WTC11 (cell line): ENCODE measurements around the gene NEO1. TPM values are rescaled to one million over a fixed set of nuclear protein-coding genes. Genes with fewer than 3 reads are reported as not detected.

Source experiments
- ATAC-seq: fragments of 200-7000 bp; cut with Tn5 transposase; 2 replicates; pipeline ENCODE4 v1.10.0; 2021; ENCODE audit warnings: mild to moderate bottlenecking, moderate library complexity
- CTCF ChIA-PET: fragments of 300-600 bp; sonication (Branson Sonifier 250); formaldehyde crosslinking; loops from one replicate; lab custom pipeline; 2021; ENCODE audit warnings: antibody characterized with exemption; lab: Charles Lee
- POLR2A ChIA-PET: fragments of 350-600 bp; sonication (Branson Sonifier 250); formaldehyde crosslinking; loops from one replicate; lab custom pipeline; 2021; ENCODE audit warnings: antibody characterized with exemption; lab: Charles Lee
- DNase-seq: peaks from one replicate; pipeline ENCODE4 v3.0.0; 2021; ENCODE audit warnings: low spot score
- H3K27ac Mint-ChIP-seq: 2 replicates; pipeline ENCODE4 v1.8.0; 2021; ENCODE audit warnings: mixed read lengths
- H3K27me3 Mint-ChIP-seq: 2 replicates; pipeline ENCODE4 v1.8.0; 2021; ENCODE audit warnings: low read depth, mild to moderate bottlenecking, moderate library complexity, mixed read lengths
- H3K36me3 Mint-ChIP-seq: 2 replicates; pipeline ENCODE4 v1.8.0; 2021; ENCODE audit warnings: mixed read lengths
- H3K4me1 Mint-ChIP-seq: 2 replicates; pipeline ENCODE4 v1.8.0; 2022; ENCODE audit warnings: mixed read lengths
- H3K4me3 Mint-ChIP-seq: 2 replicates; pipeline ENCODE4 v1.8.0; 2021; ENCODE audit warnings: mild to moderate bottlenecking, moderate library complexity, mixed read lengths
- H3K9me3 Mint-ChIP-seq: 2 replicates; pipeline ENCODE4 v1.8.0; 2021; ENCODE audit warnings: mixed read lengths
- AR ChIP-seq: fragments of 250-450 bp; sonication (Bioruptor Pico); IDR thresholded peaks from 2 replicates; pipeline ENCODE4 v1.9.0; 2021; ENCODE audit warnings: mild to moderate bottlenecking
- ATF2 ChIP-seq: sonication (generic); formaldehyde crosslinking; IDR thresholded peaks from 2 replicates; pipeline ENCODE4 v1.8.1; 2022; ENCODE audit warnings: low read depth, missing genetic modification reagents, borderline replicate concordance
- ATF3 ChIP-seq: sonication (generic); formaldehyde crosslinking; conservative IDR thresholded peaks from 2 replicates; pipeline ENCODE4 v1.8.1; 2022; ENCODE audit warnings: mild to moderate bottlenecking, missing genetic modification reagents
- CBFB ChIP-seq: sonication (generic); formaldehyde crosslinking; IDR thresholded peaks from 2 replicates; pipeline ENCODE4 v1.8.1; 2022; ENCODE audit warnings: mild to moderate bottlenecking, low read depth, missing genetic modification reagents
- ELF4 ChIP-seq: sonication (generic); formaldehyde crosslinking; IDR thresholded peaks from 2 replicates; pipeline ENCODE4 v1.8.1; 2022; ENCODE audit warnings: low read depth, mild to moderate bottlenecking, moderate library complexity, missing genetic modification reagents
- HMGA2 ChIP-seq: fragments of 250-450 bp; sonication (Bioruptor Pico); IDR thresholded peaks from 2 replicates; pipeline ENCODE4 v1.4.0; 2021; ENCODE audit warnings: mild to moderate bottlenecking, moderate library complexity
- NFATC4 ChIP-seq: fragments of 250-450 bp; sonication (Bioruptor Pico); IDR thresholded peaks from 2 replicates; pipeline ENCODE4 v1.9.0; 2021; ENCODE audit warnings: mild to moderate bottlenecking
- NFYB ChIP-seq: sonication (generic); formaldehyde crosslinking; conservative IDR thresholded peaks from 2 replicates; pipeline ENCODE4 v1.8.0; 2022; ENCODE audit warnings: low read depth, missing genetic modification reagents
- NR3C1 ChIP-seq: sonication (generic); formaldehyde crosslinking; conservative IDR thresholded peaks from 2 replicates; pipeline ENCODE4 v1.8.1; 2023; ENCODE audit warnings: low read depth, mild to moderate bottlenecking, missing genetic modification reagents
- PREB ChIP-seq: sonication (generic); formaldehyde crosslinking; IDR thresholded peaks from 2 replicates; pipeline ENCODE4 v1.8.1; 2022; ENCODE audit warnings: mild to moderate bottlenecking, missing genetic modification reagents, moderate library complexity, borderline replicate concordance
- TCF7 ChIP-seq: sonication (generic); formaldehyde crosslinking; IDR thresholded peaks from 2 replicates; pipeline ENCODE4 v1.8.0; 2022; ENCODE audit warnings: mild to moderate bottlenecking, low read depth, missing genetic modification reagents, moderate library complexity
- ZNF263 ChIP-seq: sonication (generic); formaldehyde crosslinking; IDR thresholded peaks from 2 replicates; pipeline ENCODE4 v1.8.1; 2022; ENCODE audit warnings: low read depth, mild to moderate bottlenecking, moderate library complexity, missing genetic modification reagents
- ZNF317 ChIP-seq: sonication (generic); formaldehyde crosslinking; IDR thresholded peaks from 2 replicates; pipeline ENCODE4 v1.8.1; 2023; ENCODE audit warnings: low read depth, mild to moderate bottlenecking, moderate library complexity, missing genetic modification reagents, borderline replicate concordance
- total RNA-seq: library from RNA; stranded (reverse); gene quantifications from 3 replicates; pipeline ENCODE4 v1.2.3, GENCODE V29; 2021

The NEO1 gene
- total RNA-seq, 1 experiment from 2014 or later, result 37.1 TPM

GRCh38 chr15:73331991-73332925, 280.0 kb downstream of the NEO1 start:
- CTCF ChIA-PET, result interaction anchor here (1.4 to 1.9 kb wide), 2 partner anchors 224 to 372 kb away, joined by 4 to 5 read pairs; no protein-coding TSS in a partner anchor
- H3K27ac Mint-ChIP-seq, result no peak overlapping the region
- H3K4me3 Mint-ChIP-seq, result no peak overlapping the region
- no peak for TF ChIP-seq NFYB (CRISPR knock-in tag)
- no peak for TF ChIP-seq ATF2 (CRISPR knock-in tag)
- no peak for TF ChIP-seq HMGA2 (CRISPR knock-in tag)
- no peak for TF ChIP-seq TCF7 (CRISPR knock-in tag)
- TF ChIP-seq, all 79 proteins: peak for 0
- no peaks in the 10 kb centered on the region for H3K9me3 Mint-ChIP-seq
- H3K36me3 Mint-ChIP-seq, result no peaks in the 10 kb centered on the region
- DNase-seq, result no peak
- no peaks in the 10 kb centered on the region for H3K4me1 Mint-ChIP-seq
- H3K27me3 Mint-ChIP-seq, result no peaks in the 10 kb centered on the region
- POLR2A ChIA-PET, result no interaction called here
- no peak for ATAC-seq

GRCh38 chr15:73333001-73333400, 280.7 kb downstream of the NEO1 start:
- no peak for ATAC-seq
- ChIA-PET POLR2A (no interaction called here), CTCF (interaction anchor here (1.1 to 1.9 kb wide), 3 partner anchors 27 to 372 kb away, joined by 3 to 5 read pairs (median 4); no protein-coding TSS in a partner anchor)
- Mint-ChIP-seq H3K4me1 (no peaks in the 10 kb centered on the region), H3K36me3 (no peaks in the 10 kb centered on the region)
- TF ChIP-seq PREB (CRISPR knock-in tag) (no peak), NFATC4 (CRISPR knock-in tag) (no peak), NR3C1 (CRISPR knock-in tag) (no peak), AR (CRISPR knock-in tag) (no peak), ZNF263 (no peak), ATF2 (CRISPR knock-in tag) (no peak), ATF3 (CRISPR knock-in tag) (no peak), ELF4 (CRISPR knock-in tag) (no peak), CBFB (no peak), ZNF317 (CRISPR knock-in tag) (no peak)
- TF ChIP-seq, all 79 proteins: peak for 0
- Mint-ChIP-seq H3K27me3 (no peaks in the 10 kb centered on the region), H3K4me3 (no peak overlapping the region), H3K9me3 (no peaks in the 10 kb centered on the region), H3K27ac (no peak overlapping the region; the same call in 1 of the 2 replicates)
- no peak for DNase-seq
